Inflammatory macrophage treated with lipopolysaccharide for 4 hours (primary cell): ENCODE results near the gene LRP10.
"Not testable (repeated sequence)": the region's sequence is repeated elsewhere in the genome, so short reads cannot be mapped to it uniquely, and the experiment has no call there.

Source experiments
- DNase-seq: peaks from one replicate; pipeline ENCODE4 v3.0.0-alpha.2; 2020

The LRP10 gene, protein sequence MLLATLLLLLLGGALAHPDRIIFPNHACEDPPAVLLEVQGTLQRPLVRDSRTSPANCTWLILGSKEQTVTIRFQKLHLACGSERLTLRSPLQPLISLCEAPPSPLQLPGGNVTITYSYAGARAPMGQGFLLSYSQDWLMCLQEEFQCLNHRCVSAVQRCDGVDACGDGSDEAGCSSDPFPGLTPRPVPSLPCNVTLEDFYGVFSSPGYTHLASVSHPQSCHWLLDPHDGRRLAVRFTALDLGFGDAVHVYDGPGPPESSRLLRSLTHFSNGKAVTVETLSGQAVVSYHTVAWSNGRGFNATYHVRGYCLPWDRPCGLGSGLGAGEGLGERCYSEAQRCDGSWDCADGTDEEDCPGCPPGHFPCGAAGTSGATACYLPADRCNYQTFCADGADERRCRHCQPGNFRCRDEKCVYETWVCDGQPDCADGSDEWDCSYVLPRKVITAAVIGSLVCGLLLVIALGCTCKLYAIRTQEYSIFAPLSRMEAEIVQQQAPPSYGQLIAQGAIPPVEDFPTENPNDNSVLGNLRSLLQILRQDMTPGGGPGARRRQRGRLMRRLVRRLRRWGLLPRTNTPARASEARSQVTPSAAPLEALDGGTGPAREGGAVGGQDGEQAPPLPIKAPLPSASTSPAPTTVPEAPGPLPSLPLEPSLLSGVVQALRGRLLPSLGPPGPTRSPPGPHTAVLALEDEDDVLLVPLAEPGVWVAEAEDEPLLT

DNA sequence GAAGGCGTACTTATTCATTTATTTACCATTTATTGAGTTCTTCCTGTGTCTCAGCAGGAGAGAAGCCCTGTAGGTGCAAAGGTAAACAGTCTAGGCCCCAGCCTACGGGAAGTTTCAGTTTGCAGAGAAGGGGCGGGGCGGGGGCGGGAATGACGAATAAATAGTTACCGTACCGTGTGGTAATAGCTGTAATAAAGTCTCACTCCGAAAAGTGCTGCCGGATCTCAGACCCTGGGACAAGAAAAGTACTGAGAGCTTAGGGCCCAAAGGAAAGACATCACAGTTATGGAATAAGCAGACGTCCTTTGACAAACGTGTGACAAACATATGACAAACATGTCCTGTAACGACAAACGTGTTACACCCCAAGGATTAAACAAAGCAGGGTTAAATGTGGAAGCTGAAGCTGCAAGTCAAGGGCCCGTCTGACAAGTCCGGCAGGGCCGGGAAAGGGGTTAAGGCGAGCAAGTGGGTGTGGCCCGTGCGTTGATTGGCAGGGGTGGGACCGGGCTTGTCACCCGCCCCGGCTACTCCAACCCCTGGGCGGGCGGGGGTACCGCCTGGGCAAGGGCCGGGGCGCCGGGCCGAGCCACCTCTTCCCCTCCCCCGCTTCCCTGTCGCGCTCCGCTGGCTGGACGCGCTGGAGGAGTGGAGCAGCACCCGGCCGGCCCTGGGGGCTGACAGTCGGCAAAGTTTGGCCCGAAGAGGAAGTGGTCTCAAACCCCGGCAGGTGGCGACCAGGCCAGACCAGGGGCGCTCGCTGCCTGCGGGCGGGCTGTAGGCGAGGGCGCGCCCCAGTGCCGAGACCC is at the start of gene LRP10:
LRP10 (plus strand) TSS at position 517 of the 809 bp plus-strand sequence. CDS start 564 bp downstream, outside the sequence.
- DNase-seq: peak; percentile 92

DNA sequence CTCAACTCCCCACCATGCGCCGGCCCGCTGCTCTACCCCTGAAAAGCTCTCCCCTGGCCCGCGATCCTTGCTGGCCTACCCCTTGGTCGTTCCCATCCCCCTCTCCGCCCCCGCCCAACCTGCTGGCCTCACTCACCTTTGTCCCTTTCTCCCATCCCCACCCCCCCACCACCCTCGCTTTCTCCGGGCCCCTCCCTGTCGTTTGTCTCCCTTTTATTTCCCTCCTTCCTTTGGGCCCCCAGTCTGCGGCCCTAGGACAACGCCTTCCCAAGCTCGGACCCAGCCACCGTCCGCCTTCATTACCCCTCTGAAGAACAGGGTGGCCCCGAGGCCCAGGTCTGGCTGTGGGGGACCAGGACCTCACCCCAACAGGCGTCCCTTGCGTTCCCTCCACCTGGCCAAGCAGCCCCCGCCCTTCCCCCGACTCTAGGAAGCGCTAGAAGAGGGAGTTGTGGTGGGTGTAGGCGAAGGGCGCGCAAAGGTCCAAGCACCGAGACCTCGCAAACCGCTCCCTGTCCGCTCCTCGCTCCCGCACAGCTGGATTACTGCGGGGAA is 49.4 kb upstream of the LRP10 start:
- no peak for DNase-seq

DNA sequence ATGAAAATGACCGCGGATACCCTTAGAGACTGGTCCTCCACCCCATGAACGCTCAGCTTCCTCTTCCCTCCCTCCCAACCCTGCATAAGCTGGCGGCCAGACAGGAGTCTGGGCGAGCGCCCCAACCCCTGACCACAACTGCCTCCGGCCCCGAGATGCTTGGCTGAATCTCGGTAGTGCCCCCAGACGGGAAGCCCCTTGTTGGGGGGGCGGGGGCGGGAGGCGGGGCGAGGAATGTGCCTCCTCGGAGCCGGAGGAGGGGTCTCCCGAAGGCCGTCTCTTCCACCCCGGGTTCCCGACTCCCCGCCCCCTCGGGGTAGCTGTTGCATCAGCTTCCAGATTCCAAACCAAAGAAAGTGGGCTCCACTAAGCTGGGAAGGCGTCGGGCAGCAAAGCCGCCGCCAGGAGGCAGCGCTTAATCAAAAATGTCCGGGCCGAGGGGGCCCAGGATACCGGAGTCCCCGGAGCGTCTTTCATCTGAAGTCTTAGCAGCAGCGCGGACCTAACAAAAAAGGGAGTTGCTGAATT is 48.9 kb upstream of the LRP10 start:
- peak; percentile 76 for DNase-seq

DNA sequence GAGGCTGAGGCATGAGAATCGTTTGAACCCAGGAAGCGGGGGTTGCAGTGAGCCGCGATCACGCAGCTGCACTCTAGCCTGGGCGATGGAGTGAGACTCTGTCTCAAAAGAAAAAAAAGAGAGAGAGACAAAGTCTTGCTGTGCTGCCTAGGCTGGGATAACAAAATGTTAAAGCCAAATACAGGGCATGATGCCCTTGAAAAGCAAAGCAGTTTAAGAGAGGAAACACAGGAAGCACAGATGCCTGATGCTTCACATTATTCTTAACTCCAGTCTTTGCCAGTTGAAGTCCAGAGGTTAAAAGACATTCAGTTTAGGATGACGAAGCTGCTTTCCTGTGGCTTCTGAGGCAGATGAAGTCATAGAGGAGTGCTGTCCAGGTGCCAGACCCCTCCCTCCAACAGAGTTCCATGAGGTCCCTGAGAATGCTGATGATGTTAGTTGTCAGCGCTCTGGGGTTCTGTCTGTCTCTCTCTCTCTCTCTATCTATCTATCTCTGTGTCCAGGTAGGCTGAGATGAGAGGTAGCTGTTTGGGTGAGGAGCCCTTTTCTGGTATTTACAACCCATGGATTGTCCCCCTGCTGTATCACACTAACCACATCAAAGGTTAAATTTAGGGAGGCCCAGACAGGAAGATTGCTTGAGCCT is 46.7 kb upstream of the LRP10 start:
- no peak for DNase-seq

DNA sequence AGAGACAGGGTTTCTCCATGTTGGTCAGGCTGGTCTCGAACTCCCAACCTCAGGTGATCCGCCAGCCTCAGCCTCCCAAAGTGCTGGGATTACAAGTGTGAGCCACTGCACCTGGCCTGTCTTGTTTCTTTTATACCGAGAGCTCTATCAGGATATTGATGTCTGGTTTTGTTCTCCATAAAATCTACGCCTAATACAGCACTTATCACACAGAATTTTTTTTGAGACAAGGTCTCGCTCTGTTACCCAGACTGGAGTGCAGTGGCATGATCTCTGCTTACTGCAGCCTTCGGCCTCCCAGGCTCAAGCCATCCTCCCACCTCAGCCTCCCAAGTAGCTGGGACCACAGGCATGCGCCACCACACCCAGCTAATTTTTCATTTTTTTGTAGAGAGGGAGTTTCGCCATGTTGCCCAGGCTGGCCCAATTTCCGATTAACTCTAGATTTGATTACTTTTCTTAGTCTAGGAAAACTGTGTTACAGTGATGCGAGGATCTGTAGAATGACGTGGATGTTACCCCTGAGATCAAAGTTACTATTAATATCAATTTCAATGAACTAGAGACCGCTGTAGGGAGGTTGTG is 42.4 kb upstream of the LRP10 start:
- DNase-seq: not testable (repeated sequence)

DNA sequence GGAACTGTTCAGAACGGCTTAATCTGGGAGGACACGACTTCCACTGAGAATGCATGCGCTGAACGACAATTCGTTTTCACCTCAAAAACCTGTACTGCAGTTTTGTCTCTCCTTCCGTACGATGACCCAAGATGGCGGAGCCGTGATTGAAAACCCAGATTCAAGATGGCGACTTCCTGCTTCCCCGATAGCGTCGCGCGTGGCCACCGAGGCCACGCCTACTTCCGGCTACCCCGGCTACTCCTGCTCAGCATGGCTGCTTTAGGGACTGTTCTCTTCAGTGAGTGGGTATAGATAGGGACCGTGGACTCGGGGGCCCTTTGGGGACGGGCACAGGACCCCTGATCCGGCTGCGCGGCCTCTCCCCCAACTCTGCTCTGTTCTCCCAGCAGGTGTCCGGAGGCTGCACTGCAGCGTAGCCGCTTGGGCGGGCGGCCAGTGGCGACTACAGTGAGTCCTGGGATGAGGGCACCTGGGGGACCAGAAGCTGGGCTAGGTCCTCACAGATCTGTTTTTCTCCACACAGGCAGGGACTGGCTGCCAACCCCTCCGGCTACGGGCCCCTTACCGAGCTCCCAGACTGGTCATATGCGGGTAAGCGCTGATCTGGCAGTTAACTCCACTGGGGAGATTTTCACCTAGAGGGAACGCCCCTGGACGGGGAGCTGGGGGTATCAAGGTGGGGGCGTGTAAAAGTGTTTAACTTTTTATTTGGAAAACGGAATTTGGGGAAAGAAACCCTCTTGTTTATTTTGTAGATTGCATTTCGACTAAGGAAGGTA is 41.7 kb upstream of the LRP10 start, which contains the start of gene MRPL52:
MRPL52 (plus strand) TSS at position 227 of the 782 bp plus-strand sequence; CDS start at position 253, 26 bp downstream.
- peak; percentile 94 for DNase-seq

DNA sequence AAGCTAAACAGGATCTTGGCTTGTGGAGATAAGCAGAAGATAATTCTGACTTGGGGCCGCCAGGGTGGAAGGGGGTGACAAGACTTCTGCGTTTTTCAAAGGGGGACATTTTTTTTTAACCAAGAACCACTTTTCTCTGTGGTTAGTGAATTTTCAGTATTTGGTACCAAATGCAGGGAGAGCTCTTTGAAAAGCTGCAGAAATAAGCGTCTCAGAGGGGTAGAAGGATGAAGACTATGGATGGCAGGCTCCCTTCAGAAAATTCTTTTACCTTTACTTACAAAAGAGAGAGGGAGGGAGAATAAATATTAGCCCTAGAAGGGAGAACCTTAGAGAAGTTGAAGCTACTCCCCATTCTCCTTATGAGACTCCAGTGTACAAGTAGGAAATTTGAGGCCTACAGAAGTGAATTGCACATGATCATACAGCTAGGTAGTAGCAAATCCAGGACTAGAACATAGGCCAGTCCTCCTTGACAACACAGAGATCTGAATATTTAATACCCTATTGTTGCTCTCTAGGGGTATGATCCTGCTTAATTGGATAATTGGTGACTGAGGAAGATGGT is 41.0 kb upstream of the LRP10 start:
- DNase-seq: no peak

DNA sequence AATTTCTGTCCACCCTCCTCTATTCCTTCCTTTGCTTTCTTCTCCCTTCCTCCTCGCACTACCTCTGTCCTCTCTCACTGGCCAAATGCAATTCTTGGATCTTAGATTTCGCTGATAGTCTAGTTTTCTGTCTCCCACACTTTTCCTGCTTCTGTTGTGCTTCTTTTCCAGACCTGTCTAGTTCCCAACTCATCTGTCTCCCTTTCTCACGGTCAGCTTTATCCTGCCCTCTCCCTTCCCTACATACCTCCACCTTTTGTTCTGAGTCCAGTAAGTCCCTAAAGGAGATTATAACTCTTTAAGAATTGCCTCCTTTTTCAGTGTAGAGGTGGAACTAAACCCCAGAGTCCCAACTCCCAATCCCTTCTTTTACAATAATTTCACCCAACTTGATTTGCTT is 36.0 kb upstream of the LRP10 start:
- no peak for DNase-seq

DNA sequence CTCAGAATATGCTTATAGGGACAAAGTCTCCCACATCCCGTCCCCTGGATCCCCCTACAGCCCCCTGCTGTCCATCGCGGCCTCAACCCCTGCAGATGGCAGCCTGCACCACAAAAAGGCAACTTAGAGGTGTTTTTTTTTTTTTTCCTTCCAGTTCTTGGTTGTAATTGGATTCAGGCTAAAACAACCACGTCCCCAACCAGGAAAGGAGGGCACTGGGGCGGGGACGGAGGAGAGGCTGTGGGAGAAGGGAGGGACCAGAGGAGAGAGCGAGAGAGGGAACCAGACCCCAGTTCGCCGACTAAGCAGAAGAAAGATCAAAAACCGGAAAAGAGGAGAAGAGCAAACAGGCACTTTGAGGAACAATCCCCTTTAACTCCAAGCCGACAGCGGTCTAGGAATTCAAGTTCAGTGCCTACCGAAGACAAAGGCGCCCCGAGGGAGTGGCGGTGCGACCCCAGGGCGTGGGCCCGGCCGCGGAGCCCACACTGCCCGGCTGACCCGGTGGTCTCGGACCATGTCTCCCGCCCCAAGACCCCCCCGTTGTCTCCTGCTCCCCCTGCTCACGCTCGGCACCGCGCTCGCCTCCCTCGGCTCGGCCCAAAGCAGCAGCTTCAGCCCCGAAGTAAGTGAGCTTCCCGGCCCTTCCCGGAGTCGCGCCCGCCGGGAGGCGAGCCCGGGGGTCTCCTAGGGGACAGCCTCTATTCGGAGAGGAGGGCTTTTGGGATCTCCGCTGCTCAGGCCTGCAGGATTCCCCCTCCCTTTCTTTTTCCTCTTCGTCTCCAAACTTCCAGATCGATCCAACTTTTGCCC is 35.0 kb upstream of the LRP10 start, which contains the start of gene MMP14:
MMP14 (plus strand) TSS at position 285 of the 813 bp plus-strand sequence; CDS start at position 518, 233 bp downstream.
- peak; percentile 81 for DNase-seq

DNA sequence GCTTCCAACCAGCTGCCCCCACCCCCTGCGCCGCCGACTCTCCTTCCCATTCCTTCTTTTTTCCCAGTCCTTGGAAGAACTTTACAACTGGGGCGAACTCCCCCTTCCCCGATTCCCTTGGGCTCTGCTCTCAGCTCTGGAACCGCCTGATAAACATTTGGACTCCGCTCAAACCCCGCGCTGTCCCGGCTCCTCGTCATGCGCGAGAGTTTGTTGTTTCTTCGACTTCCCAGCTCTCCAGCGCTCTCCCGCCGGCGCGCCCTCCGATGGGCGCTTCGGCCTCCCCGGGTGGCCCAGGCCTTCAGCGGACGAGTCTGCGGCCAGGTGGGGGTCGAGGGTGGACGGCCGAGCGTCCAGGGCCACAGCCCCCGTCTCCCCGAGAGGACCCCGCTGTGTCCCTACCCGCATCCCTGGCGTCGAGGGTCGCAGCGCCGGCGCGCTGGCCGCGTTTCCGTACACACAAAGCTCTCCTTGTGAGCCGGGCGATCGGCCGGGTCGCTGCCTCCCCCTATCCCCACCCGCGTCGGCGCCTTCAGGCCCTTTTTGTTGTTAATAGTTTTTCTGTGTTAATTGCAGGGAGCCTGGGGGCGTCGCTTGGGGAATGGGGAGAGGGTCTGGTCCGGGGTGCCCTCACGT is 34.3 kb upstream of the LRP10 start:
- peak; percentile 56 for DNase-seq

DNA sequence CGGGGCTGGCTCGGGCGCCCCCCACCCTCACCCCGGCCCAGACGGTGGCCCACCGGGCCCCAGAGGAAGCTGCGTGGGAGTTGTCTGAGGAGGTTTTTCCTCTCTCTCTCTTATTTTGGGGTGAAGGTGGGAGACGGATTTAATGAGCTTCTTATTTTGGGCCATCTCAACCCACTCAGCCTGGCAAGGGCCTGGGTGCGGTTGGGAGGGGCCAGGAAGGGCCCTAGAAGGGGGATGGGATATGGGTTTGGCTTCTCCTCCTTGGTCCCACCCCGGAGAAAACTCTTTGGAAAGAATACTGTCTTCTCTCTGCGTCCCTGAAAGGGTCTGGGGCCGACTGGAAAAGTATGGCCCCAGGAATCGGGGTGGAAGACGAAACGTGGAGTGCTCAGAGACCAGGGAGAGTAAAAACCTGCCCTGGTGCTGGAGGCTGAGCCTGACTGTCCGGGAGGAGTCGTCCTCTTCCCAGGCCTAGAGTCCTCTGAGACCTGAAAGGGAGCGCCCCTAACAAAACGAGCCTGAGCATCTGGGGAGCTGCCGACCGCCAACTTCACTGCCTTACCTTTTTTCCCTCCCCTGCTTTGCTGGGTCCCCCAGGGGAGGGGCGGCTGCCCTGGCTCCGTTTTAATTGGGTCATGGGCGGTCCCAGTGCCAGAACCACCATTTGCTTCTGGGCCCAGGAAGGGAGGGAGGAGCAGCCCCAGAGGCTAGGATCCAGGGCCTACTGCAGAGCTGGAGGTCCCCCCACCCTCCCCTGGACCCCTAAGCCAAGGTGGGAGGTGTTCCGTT is 33.6 kb upstream of the LRP10 start:
- DNase-seq: no peak

DNA sequence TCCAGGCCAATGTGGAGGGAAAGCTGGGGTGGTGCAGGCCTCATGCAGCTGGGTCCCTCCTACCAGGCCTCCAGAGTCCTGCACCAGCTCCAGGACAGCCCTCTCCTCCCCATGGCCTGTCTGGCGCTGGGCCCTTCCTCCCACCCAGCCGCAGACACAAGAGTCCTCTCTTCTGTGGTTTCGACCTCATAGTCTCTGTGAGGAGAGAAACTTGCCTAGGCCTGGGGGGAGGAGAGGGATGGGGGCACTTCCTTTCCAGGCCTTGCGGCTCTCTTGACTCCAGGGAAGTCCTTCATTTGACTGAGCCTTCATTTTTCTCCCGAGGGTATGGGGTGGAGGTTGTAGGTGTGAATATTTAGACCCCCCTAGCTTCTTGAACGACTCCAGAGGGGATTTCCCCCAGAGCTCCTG is 32.9 kb upstream of the LRP10 start:
- peak; percentile 50 for DNase-seq

DNA sequence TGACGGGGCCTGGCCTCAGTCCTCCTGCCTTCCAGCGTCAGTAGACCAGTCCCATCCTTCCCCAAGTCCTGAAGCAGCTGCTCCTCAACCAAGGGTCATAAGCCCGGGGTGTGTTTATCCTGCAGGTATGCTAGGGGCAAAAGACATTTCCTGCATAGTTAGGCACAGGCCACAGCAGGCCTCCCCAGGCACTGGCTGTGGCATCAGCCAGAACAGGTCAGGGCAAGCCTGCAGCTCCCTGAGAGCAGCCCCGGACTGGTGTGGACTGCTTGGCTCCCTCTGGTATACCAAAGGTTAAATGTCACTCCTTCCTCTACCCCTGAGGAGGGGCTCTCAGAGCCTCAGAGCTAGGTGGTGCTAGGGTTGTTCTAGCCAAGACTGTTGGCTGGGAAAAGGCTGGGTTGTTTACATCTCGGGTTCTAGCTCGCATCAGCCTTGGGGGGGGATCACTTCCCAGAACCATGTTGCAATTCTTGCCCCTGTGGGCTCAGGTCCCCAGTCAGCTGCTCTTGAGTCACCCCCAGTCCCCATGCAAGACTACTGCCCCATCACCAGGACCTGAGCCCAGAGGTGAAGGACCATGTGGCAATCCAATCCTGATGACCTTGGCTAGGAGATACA is 32.3 kb upstream of the LRP10 start:
- peak; percentile 43 for DNase-seq

DNA sequence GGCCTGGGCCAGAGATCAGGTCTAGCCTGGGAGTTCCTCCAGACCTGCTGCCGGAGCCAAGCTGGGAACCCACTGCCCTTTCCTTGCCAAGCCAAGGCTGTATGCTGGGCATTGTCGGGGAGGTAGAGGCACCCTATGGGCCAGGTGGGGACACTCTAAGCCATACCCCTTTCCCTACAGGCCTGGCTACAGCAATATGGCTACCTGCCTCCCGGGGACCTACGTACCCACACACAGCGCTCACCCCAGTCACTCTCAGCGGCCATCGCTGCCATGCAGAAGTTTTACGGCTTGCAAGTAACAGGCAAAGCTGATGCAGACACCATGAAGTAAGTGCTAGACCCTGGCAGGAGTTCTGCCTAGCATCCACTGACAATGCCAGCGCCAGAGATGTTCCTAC is 30.2 kb upstream of the LRP10 start:
- no peak for DNase-seq

DNA sequence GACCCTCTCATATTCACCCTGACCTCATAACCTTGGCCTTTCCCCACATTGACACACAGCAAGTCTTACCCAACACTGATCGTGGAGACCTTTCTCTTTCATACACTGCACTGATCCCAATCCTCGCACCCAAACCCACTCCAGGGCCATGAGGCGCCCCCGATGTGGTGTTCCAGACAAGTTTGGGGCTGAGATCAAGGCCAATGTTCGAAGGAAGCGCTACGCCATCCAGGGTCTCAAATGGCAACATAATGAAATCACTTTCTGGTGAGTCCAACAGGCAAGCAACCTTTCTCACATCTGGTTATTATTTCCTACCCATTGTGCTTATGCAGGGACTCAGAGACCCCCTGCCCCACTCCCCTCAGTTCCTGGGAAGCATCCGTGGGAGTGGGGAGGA is 29.8 kb upstream of the LRP10 start:
- no peak for DNase-seq

DNA sequence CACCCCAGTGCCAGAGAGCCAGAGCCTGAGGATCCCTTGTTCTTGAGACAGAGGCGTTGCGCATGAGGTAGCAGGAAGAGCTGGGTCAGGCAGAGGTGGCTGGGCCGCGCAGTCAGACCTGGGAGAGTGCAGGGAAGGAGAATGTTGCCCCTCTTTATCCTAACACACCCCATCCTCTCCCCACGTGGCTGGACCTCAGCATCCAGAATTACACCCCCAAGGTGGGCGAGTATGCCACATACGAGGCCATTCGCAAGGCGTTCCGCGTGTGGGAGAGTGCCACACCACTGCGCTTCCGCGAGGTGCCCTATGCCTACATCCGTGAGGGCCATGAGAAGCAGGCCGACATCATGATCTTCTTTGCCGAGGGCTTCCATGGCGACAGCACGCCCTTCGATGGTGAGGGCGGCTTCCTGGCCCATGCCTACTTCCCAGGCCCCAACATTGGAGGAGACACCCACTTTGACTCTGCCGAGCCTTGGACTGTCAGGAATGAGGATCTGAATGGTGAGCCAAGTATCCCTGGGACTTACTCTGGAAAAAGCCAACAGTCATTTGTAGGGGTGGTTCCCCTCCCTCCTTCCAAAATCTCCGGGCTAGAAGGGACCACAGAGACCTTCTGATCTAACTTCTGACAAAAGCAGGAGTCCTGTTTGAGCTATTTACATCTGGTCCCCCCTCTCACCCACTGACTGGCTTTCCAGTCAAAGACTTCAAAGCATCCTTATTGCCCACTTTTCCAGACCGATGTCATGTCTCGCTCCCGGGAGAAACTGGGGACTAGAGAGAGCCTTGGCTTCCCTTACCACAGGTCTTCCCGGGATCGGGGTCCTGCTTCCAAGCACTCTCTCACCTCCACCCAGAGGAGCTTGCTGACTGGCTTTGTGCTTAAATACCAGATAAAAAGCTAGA is 29.1 kb upstream of the LRP10 start:
- no peak for DNase-seq
